Endothelial cell of umbilical vein (primary cell): Measurements from ENCODE around the gene UBASH3B. TPM values are rescaled to one million over a fixed set of nuclear protein-coding genes. Genes with fewer than 3 reads are reported as not detected.

Experiments
- BruUV-seq: library from RNA; stranded (reverse); fragments of 400-500 nt; replicated peaks from 2 replicates; lab custom pipeline; 2021; lab: Mats Ljungman, UMichigan
- CTCF ChIA-PET: fragments of 300-600, 350-600 bp; sonication (Branson Sonifier 250); formaldehyde crosslinking; loops from one replicate; lab custom pipeline; 2021; ENCODE audit warnings: antibody characterized with exemption, inconsistent platforms; lab: Charles Lee
- POLR2A ChIA-PET: fragments of 300-600, 350-600 bp; sonication (Branson Sonifier 250); formaldehyde crosslinking; loops from one replicate; lab custom pipeline; 2021; ENCODE audit warnings: antibody characterized with exemption, inconsistent platforms; lab: Charles Lee
- DNase-seq: peaks from one replicate; pipeline ENCODE4 v3.0.0-alpha.2; 2011; ENCODE audit warnings: low read depth, low spot score
- FAIRE-seq: peaks from 2 replicates; lab custom pipeline; 2011; peaks lifted over from hg19 to GRCh38; lab: Jason Lieb, UNC
- H2AFZ ChIP-seq: 2 replicates; pipeline ENCODE4 v1.6.0; 2012; ENCODE audit warnings: low read depth, low read length, control low read depth, inconsistent platforms
- H3K27ac ChIP-seq: 2 replicates; pipeline ENCODE4 v1.5.1; 2011; ENCODE audit warnings: low read depth, mild to moderate bottlenecking, control low read depth, low read length, moderate library complexity; ENCODE audit not compliant: insufficient read depth
- H3K27me3 ChIP-seq, 2 experiments: 2 replicates each; pipeline versions ENCODE4 v1.6.0 to v1.6.1; 2011; ENCODE audit warnings: low read length in 2 of 2, mixed read lengths in 1 of 2; ENCODE audit not compliant: control insufficient read depth in 2 of 2, insufficient read depth in 2 of 2
- H3K36me3 ChIP-seq, 2 experiments: 2 replicates in 1 of 2; 3 replicates in 1 of 2; pipeline ENCODE4 v1.5.1; 2011; ENCODE audit warnings: low read length in 2 of 2, mild to moderate bottlenecking in 1 of 2, moderate library complexity in 1 of 2; ENCODE audit not compliant: control insufficient read depth in 2 of 2, insufficient read depth in 2 of 2; ENCODE audit errors: extremely low read depth in 1 of 2
- H3K4me1 ChIP-seq: 3 replicates; pipeline ENCODE4 v1.5.1; 2011; ENCODE audit warnings: mild to moderate bottlenecking, low read length; ENCODE audit not compliant: control insufficient read depth, insufficient read depth; ENCODE audit errors: extremely low read depth
- H3K4me2 ChIP-seq: 2 replicates; pipeline ENCODE4 v1.6.1; 2011; ENCODE audit warnings: low read length, control low read depth, mixed read lengths; ENCODE audit not compliant: insufficient read depth
- H3K4me3 ChIP-seq, 3 experiments: fragments of 200-600 bp in 1 of 3; sonication (generic), shearing (Covaris generic) in 1 of 3; replicated peaks in 1 of 3; 2 replicates each; pipeline ENCODE4 v1.5.1; 2011 to 2016; ENCODE audit warnings: control low read depth in 3 of 3, low read length in 3 of 3, mild to moderate bottlenecking in 2 of 3, inconsistent platforms in 1 of 3, low read depth in 1 of 3, moderate library complexity in 1 of 3; ENCODE audit not compliant: insufficient read depth in 1 of 3
- H3K79me2 ChIP-seq: 2 replicates; pipeline ENCODE4 v1.6.0; 2012; ENCODE audit warnings: low read length, inconsistent platforms; ENCODE audit not compliant: control insufficient read depth, insufficient read depth
- H3K9ac ChIP-seq: replicated peaks from 2 replicates; pipeline ENCODE3; 2011; ENCODE audit warnings: low read length, control low read depth; ENCODE audit not compliant: insufficient read depth; ENCODE audit errors: extremely low read depth
- H3K9me1 ChIP-seq: replicated peaks from 3 replicates; pipeline ENCODE4 v1.6.0; 2011; ENCODE audit warnings: mild to moderate bottlenecking, low read length; ENCODE audit not compliant: control insufficient read depth, insufficient read depth; ENCODE audit errors: extremely low read depth
- H3K9me3 ChIP-seq: replicated peaks from 2 replicates; pipeline ENCODE4 v1.5.1; 2012; ENCODE audit warnings: low read length, inconsistent platforms; ENCODE audit not compliant: control insufficient read depth, insufficient read depth
- H4K20me1 ChIP-seq: replicated peaks from 2 replicates; pipeline ENCODE3; 2011; ENCODE audit warnings: mild to moderate bottlenecking, low read length; ENCODE audit not compliant: control insufficient read depth, insufficient read depth; ENCODE audit errors: extremely low read depth
- FOS ChIP-seq: IDR thresholded peaks from 2 replicates; pipeline ENCODE4 v1.6.1; 2011; ENCODE audit warnings: mild to moderate bottlenecking, low read length, moderate library complexity, borderline replicate concordance; ENCODE audit not compliant: insufficient read depth
- GATA2 ChIP-seq: IDR thresholded peaks from 2 replicates; pipeline ENCODE4 v1.7.0; 2011; ENCODE audit warnings: low read depth, mild to moderate bottlenecking, moderate library complexity, mixed read lengths, low read length; ENCODE audit not compliant: insufficient read length, insufficient read depth
- JUN ChIP-seq: IDR thresholded peaks from 2 replicates; pipeline ENCODE4 v1.6.1; 2011; ENCODE audit warnings: borderline replicate concordance, low read depth; ENCODE audit not compliant: insufficient read length, insufficient read depth
- MYC ChIP-seq: IDR thresholded peaks from one replicate; pipeline ENCODE4 v1.6.1; 2011; ENCODE audit warnings: mild to moderate bottlenecking, low read depth, low read length
- POLR2A ChIP-seq: IDR thresholded peaks from 2 replicates; pipeline ENCODE4 v1.6.1; 2012; ENCODE audit warnings: low read depth, mild to moderate bottlenecking, control low read depth, low read length
- POLR2AphosphoS5 ChIP-seq: IDR thresholded peaks from 2 replicates; pipeline ENCODE4 v1.6.1; 2012; ENCODE audit warnings: low read depth, mild to moderate bottlenecking, control low read depth, low read length, moderate library complexity; ENCODE audit not compliant: insufficient read depth
- dilution Hi-C: fragments of 300-500 bp; cut with MboI; formaldehyde crosslinking; loops from one replicate; pipeline ENCODE4 v1.15.0; 2019; ENCODE audit warnings: low sequenced_read_pairs; ENCODE audit not compliant: extremely low pct_ligation_motif_present
- intact Hi-C: fragments of 100-400 bp; cut with micrococcal nuclease; formaldehyde crosslinking; loops from one replicate; pipeline ENCODE4 v1.10.0; 2022
- polyA plus RNA-seq, 4 experiments: library from polyadenylated mRNA; depleted of rRNA in 3 of 4; stranded (reverse) in 3 of 4; unstranded in 1 of 4; fragments of >200 nt; gene quantifications; 2 replicates each; pipeline versions ENCODE4 v1.2.1 to v1.2.3, GENCODE V29; 2011 to 2012; ENCODE audit warnings: missing spikeins in 1 of 4
- total RNA-seq: library from RNA; stranded (reverse); gene quantifications from 2 replicates; pipeline ENCODE4 v1.2.3, GENCODE V29; 2021
- TF ChIP-seq, protein P1 (sequence below): IDR thresholded peaks from 2 replicates; pipeline ENCODE4 v1.6.1; 2011; ENCODE audit not compliant: insufficient read depth, insufficient read length

UBASH3B gene
- total and polyA plus RNA-seq, 2 donors (not counting 3 experiments of a cell fraction or from before 2014, with no cell fraction given): 23.7 to 38.1 TPM

DNA sequence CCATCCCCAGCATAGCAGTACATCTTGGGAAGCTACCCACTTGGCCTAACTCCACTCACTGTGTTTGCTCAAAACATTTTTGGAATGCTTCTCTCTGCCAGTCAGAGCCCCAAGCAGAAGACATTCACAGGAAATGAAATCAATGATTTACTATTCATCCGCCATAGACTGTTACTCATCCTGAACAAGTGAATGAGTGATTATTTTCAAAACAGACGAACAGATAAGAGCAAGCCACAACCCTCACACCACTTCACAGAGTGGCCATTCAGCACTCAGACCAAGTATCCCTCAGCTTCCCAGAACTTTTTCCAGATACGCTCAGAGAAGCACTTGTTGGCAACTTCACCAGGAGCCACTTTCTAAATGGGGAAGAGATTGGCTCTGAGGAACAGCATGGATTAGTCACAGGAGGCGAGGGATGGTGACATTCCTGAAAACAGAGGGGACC is 13.0 kb upstream of the UBASH3B start:
- no peaks in the 10 kb centered on the region for H3K36me3 ChIP-seq
- H3K9me3 ChIP-seq: no peaks in the 10 kb centered on the region
- ChIA-PET POLR2A (interaction anchor here (0.6 kb wide), 1 partner anchor 60 kb away, joined by 5 read pairs; no protein-coding TSS in a partner anchor), CTCF (interaction anchor here (0.9 to 2.6 kb wide), 6 partner anchors 10 to 212 kb away, joined by 3 to 19 read pairs (median 4); no protein-coding TSS in a partner anchor)
- intact Hi-C loops (loop anchor here (1.0 kb wide), 1 partner anchor 13 kb away; the partner anchor contains the start of gene UBASH3B), dilution Hi-C loops (no loop called here)
- H3K4me3 ChIP-seq: no peak overlapping the region
- no TSS peak for BruUV-seq
- FAIRE-seq (peak; percentile 57), DNase-seq (peak; percentile 60)
- no peaks in the 10 kb centered on the region for H3K9me1 ChIP-seq
- no peaks in the 10 kb centered on the region for H4K20me1 ChIP-seq
- H3K79me2 ChIP-seq: no peaks in the 10 kb centered on the region
- H3K9ac ChIP-seq: peak overlapping the region; percentile 52
- TF ChIP-seq FOS (peak; percentile 72), GATA2 (peak; percentile 93), MYC (no peak), POLR2AphosphoS5 (peak; percentile 89), POLR2A (peak; percentile 25), JUN (peak; percentile 38)
- TF ChIP-seq, protein P1, sequence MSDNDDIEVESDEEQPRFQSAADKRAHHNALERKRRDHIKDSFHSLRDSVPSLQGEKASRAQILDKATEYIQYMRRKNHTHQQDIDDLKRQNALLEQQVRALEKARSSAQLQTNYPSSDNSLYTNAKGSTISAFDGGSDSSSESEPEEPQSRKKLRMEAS: no peak
- no peaks in the 10 kb centered on the region for H3K27me3 ChIP-seq
- H3K4me2 ChIP-seq: peak overlapping the region; percentile 53
- peaks cover 26% of the 10 kb centered on the region for H3K4me1 ChIP-seq
- peak overlapping the region; percentile 69 for H3K27ac ChIP-seq
- H2AFZ ChIP-seq: peak overlapping the region; percentile 10

DNA sequence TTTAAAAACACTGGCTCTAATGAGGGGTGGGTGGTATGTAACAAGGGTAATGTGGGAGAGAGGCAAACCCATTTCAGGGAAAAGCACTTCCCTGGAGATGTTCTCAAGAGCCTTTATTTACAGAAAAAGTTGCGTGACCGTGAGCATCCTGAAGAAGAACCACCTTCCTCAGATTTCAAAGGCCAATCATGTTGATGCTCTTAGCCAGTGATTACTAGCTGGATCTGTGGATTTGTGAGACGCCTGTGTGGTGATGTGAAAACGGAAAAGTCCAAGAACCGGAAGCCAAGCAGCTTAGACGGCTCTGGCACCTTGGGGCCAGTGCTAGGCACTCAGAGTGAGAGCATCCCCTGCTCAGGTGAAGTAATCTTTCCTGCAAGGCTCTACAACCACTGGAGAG is 12.6 kb upstream of the UBASH3B start:
- POLR2A ChIA-PET: interaction anchor here (0.7 kb wide), 2 partner anchors 14 to 278 kb away, joined by 3 read pairs; no protein-coding TSS in a partner anchor
- H3K36me3 ChIP-seq: no peaks in the 10 kb centered on the region

More for the DNA sequence above, 12.6 kb upstream of the UBASH3B start:
- Histone ChIP-seq H2AFZ (peak overlapping the region; percentile 10), H3K27ac (peak overlapping the region; percentile 69), H3K9me1 (no peaks in the 10 kb centered on the region), H3K4me1 (peaks cover 31% of the 10 kb centered on the region), H3K4me2 (peak overlapping the region; percentile 53), H3K9ac (peak overlapping the region; percentile 52), H3K9me3 (no peaks in the 10 kb centered on the region), H3K79me2 (no peaks in the 10 kb centered on the region), H3K27me3 (no peaks in the 10 kb centered on the region), H4K20me1 (no peaks in the 10 kb centered on the region), H3K4me3 (no peak overlapping the region)
- DNase-seq (no peak), FAIRE-seq (no peak)
- CTCF ChIA-PET: interaction anchor here (0.9 to 2.6 kb wide), 6 partner anchors 10 to 211 kb away, joined by 3 to 19 read pairs (median 4); no protein-coding TSS in a partner anchor
- BruUV-seq: TSS peak; percentile 94
- dilution Hi-C loops (no loop called here), intact Hi-C loops (loop anchor here (1.0 kb wide), 1 partner anchor 12 kb away; the partner anchor contains the start of gene UBASH3B)
- no peak for TF ChIP-seq POLR2A
